BJ (cell line): ENCODE measurements around the gene RAVER1. TPM values are rescaled to one million over a fixed set of nuclear protein-coding genes. Genes with fewer than 3 reads are reported as not detected.

Experiments
- CTCF ChIA-PET: fragments of 350-600 bp; formaldehyde crosslinking; extraction: SDS; loops from one replicate; lab custom pipeline; 2021; ENCODE audit warnings: antibody characterized with exemption, inconsistent platforms; lab: Yijun Ruan, JAX
- POLR2A ChIA-PET: fragments of 300-600 bp; sonication (Branson Sonifier 250); formaldehyde crosslinking; extraction: SDS; loops from one replicate; lab custom pipeline; 2021; ENCODE audit warnings: antibody characterized with exemption; lab: Charles Lee
- DNase-seq: peaks from one replicate; pipeline ENCODE4 v3.0.0-alpha.2; 2011; ENCODE audit warnings: low read depth
- H3K27me3 ChIP-seq: 2 replicates; pipeline ENCODE4 v1.6.0; 2011; ENCODE audit warnings: low read length; ENCODE audit not compliant: control insufficient read depth, insufficient read depth
- H3K36me3 ChIP-seq: 2 replicates; pipeline ENCODE4 v1.5.1; 2011; ENCODE audit warnings: low read length; ENCODE audit not compliant: control insufficient read depth, insufficient read depth
- H3K4me3 ChIP-seq: 2 replicates; pipeline ENCODE4 v1.5.1; 2011; ENCODE audit warnings: low read depth, mild to moderate bottlenecking, control low read depth, low read length
- CTCF ChIP-seq: IDR thresholded peaks from 2 replicates; pipeline ENCODE4 v1.5.1; 2011; ENCODE audit warnings: low read depth, mild to moderate bottlenecking, control low read depth, inconsistent platforms, low read length, moderate library complexity; ENCODE audit not compliant: insufficient read depth
- polyA plus RNA-seq: library from polyadenylated mRNA; depleted of rRNA; stranded (reverse); fragments of >200 nt; gene quantifications from 2 replicates; pipeline ENCODE4 v1.2.3, GENCODE V29; 2011

Gene RAVER1
- polyA plus RNA-seq, 1 experiment, result 5.1 TPM

GRCh38 chr19:10270616-10271394, 62.5 kb downstream of the RAVER1 start, which contains the start of gene ICAM1:
Gene ICAM1 (plus strand): TSS chr19:10271120. CDS start chr19:10271160, 40 bp downstream.
- DNase-seq, result no peak
- ChIA-PET POLR2A (interaction anchor here (0.9 kb wide), 1 partner anchor 20 kb away, joined by 3 read pairs; no protein-coding TSS in a partner anchor), CTCF (interaction anchor here (0.7 to 8.5 kb wide), 16 partner anchors 10 to 346 kb away, joined by 3 to 228 read pairs (median 9); partner anchors contain the start of genes CDC37, ICAM4, ICAM5 and MRPL4)
- Histone ChIP-seq H3K4me3 (peak within 1 kb of the TSS; percentile 46), H3K27me3 (no peaks in the 10 kb centered on the region), H3K36me3 (no peaks in the 10 kb centered on the region)
- no peak for TF ChIP-seq CTCF

- TF ChIP-seq CTCF, result no peak
- DNase-seq, result no peak
- no peaks in the 10 kb centered on the region for H3K36me3 ChIP-seq
- ChIA-PET POLR2A (interaction anchor here (0.9 to 1.4 kb wide), 2 partner anchors 21 to 119 kb away, joined by 3 to 5 read pairs; no protein-coding TSS in a partner anchor), CTCF (interaction anchor here (0.7 to 8.5 kb wide), 18 partner anchors 8 to 345 kb away, joined by 3 to 228 read pairs (median 6); partner anchors contain the start of genes CDC37, ICAM4, ICAM5 and RAVER1)
- peak overlapping the region; percentile 46 for H3K4me3 ChIP-seq
- H3K27me3 ChIP-seq, result no peaks in the 10 kb centered on the region
Measured at GRCh38 chr19:10270180-10270615, 63.1 kb downstream of the RAVER1 start.

- no peaks in the 10 kb centered on the region for H3K27me3 ChIP-seq
- H3K4me3 ChIP-seq, result no peak overlapping the region; the same call in 1 of the 2 replicates
- no peaks in the 10 kb centered on the region for H3K36me3 ChIP-seq
- TF ChIP-seq CTCF, result peak; percentile 97
- ChIA-PET CTCF (interaction anchor here (0.8 to 8.5 kb wide), 24 partner anchors 9 to 344 kb away, joined by 3 to 228 read pairs (median 5); partner anchors contain the start of genes CDC37, ICAM4, ICAM5 and TYK2), POLR2A (interaction anchor here (0.5 to 1.4 kb wide), 2 partner anchors 20 to 119 kb away, joined by 4 to 5 read pairs; partner anchors contain the start of gene ICAM5)
- DNase-seq, result no peak
Measured at GRCh38 chr19:10269333-10270179, 63.8 kb downstream of the RAVER1 start.

- POLR2A ChIA-PET, result no interaction called here
- CTCF ChIA-PET, result interaction anchor here (0.5 to 8.5 kb wide), 11 partner anchors 9 to 135 kb away, joined by 3 to 228 read pairs (median 4); partner anchors contain the start of genes CDC37, ICAM4, ICAM5 and TYK2
Measured at GRCh38 chr19:10268071-10268470, 65.3 kb downstream of the RAVER1 start.

More at GRCh38 chr19:10268071-10268470, 65.3 kb downstream of the RAVER1 start:
- no peak for TF ChIP-seq CTCF
- Histone ChIP-seq H3K27me3 (no peaks in the 10 kb centered on the region), H3K4me3 (no peak overlapping the region), H3K36me3 (no peaks in the 10 kb centered on the region)
- no peak for DNase-seq
